HG02610 (cell line): ENCODE results near the gene SET.

Experiments
- ATAC-seq: cut with Tn5 transposase; IDR thresholded peaks from one replicate; pipeline ENCODE4 v1.9.1; 2021; ENCODE audit warnings: mild to moderate bottlenecking, moderate library complexity; ENCODE audit not compliant: unreplicated experiment

SET gene

GRCh38 chr9:128727640-128728248 is 38.7 kb downstream of the SET start:
- no peak for ATAC-seq

- ATAC-seq, result no peak
These were observed 39.3 kb downstream of the SET start for GRCh38 chr9:128728298-128728697.

GRCh38 chr9:128729302-128729701 is 40.3 kb downstream of the SET start:
- ATAC-seq, result no peak

- ATAC-seq, result no peak
These were observed 40.9 kb downstream of the SET start for GRCh38 chr9:128729766-128730517.

- no peak for ATAC-seq
These were observed 42.1 kb downstream of the SET start for GRCh38 chr9:128731093-128731492.

GRCh38 chr9:128731691-128732090 is 42.7 kb downstream of the SET start:
- ATAC-seq, result no peak

GRCh38 chr9:128732576-128732975 is 43.6 kb downstream of the SET start:
- ATAC-seq, result no peak

- ATAC-seq, result no peak
These were observed 44.2 kb downstream of the SET start for GRCh38 chr9:128733256-128733655.

GRCh38 chr9:128735373-128735772 is 46.4 kb downstream of the SET start:
- ATAC-seq, result no peak

- ATAC-seq, result no peak
These were observed 53.4 kb downstream of the SET start for GRCh38 chr9:128742401-128742800.

- ATAC-seq, result no peak
These were observed 54.4 kb downstream of the SET start for GRCh38 chr9:128743421-128743820.
